Caco-2 (cell line): ENCODE data around the gene MZB1. TPM values are rescaled to one million over a fixed set of nuclear protein-coding genes. Genes with fewer than 3 reads are reported as not detected.

Experiments
- BruUV-seq: library from RNA; stranded (reverse); fragments of 400-500 nt; replicated peaks from 2 replicates; lab custom pipeline; 2021; lab: Mats Ljungman, UMichigan
- CTCF ChIA-PET: fragments of 300-600 bp; sonication (Branson Sonifier 250); formaldehyde crosslinking; loops from one replicate; lab custom pipeline; 2022; ENCODE audit warnings: antibody characterized with exemption; lab: Charles Lee
- POLR2A ChIA-PET: fragments of 300-600 bp; sonication (Branson Sonifier 250); formaldehyde crosslinking; loops from one replicate; lab custom pipeline; 2022; ENCODE audit warnings: antibody characterized with exemption; lab: Charles Lee
- DNase-seq, 2 experiments: peaks; one replicate each; pipeline versions ENCODE4 v3.0.0 to v3.0.0-alpha.2; 2020 to 2022
- H3K27me3 ChIP-seq: replicated peaks from 2 replicates; pipeline ENCODE4 v1.6.0; 2011; ENCODE audit warnings: low read length; ENCODE audit not compliant: control insufficient read depth, insufficient read depth
- H3K36me3 ChIP-seq: 2 replicates; pipeline ENCODE4 v1.5.1; 2011; ENCODE audit warnings: low read length; ENCODE audit not compliant: control insufficient read depth, insufficient read depth
- H3K4me1 ChIP-seq: fragments of 250-450 bp; sonication (Bioruptor Pico); 2 replicates; pipeline ENCODE4 v1.5.1; 2020; ENCODE audit warnings: mild to moderate bottlenecking
- H3K4me3 ChIP-seq: 2 replicates; pipeline ENCODE4 v1.5.1; 2011; ENCODE audit warnings: low read depth, mild to moderate bottlenecking, control low read depth, low read length
- H3K9me3 ChIP-seq: fragments of 250-450 bp; sonication (Bioruptor Pico); 2 replicates; pipeline ENCODE4 v1.5.1; 2020; ENCODE audit warnings: mild to moderate bottlenecking, moderate library complexity
- H3K27ac Mint-ChIP-seq: one replicate; pipeline ENCODE4 v1.8.0; 2022; ENCODE audit warnings: mixed read lengths; ENCODE audit not compliant: unreplicated experiment
- H3K27me3 Mint-ChIP-seq: one replicate; pipeline ENCODE4 v1.8.0; 2022; ENCODE audit warnings: mixed read lengths; ENCODE audit not compliant: insufficient read depth, unreplicated experiment
- H3K36me3 Mint-ChIP-seq: one replicate; pipeline ENCODE4 v1.8.0; 2022; ENCODE audit warnings: mild to moderate bottlenecking, mixed read lengths; ENCODE audit not compliant: insufficient read depth, unreplicated experiment
- H3K4me1 Mint-ChIP-seq: one replicate; pipeline ENCODE4 v1.8.0; 2022; ENCODE audit warnings: low read depth, mixed read lengths; ENCODE audit not compliant: unreplicated experiment
- H3K4me3 Mint-ChIP-seq: one replicate; pipeline ENCODE4 v1.8.0; 2022; ENCODE audit warnings: mild to moderate bottlenecking, moderate library complexity, mixed read lengths; ENCODE audit not compliant: unreplicated experiment
- H3K9me3 Mint-ChIP-seq: one replicate; pipeline ENCODE4 v1.8.0; 2022; ENCODE audit warnings: mixed read lengths; ENCODE audit not compliant: unreplicated experiment
- intact Hi-C: fragments of 100-400 bp; cut with micrococcal nuclease; formaldehyde crosslinking; loops from one replicate; pipeline ENCODE4 v1.10.0; 2022; ENCODE audit not compliant: unreplicated experiment
- total RNA-seq: library from RNA; stranded (reverse); gene quantifications from 2 replicates; pipeline ENCODE4 v1.2.3, GENCODE V29; 2022
- TF ChIP-seq, protein P1 (sequence below), 2 experiments: fragments of 200-600 bp in 1 of 2; IDR thresholded peaks; 1 replicate in 1 of 2; 2 replicates in 1 of 2; pipeline versions ENCODE4 v1.5.1 to v1.8.0; 2011 to 2022; ENCODE audit warnings: antibody characterized with exemption in 1 of 2, control low read depth in 1 of 2, inconsistent platforms in 1 of 2, low read depth in 1 of 2, low read length in 1 of 2, mild to moderate bottlenecking in 1 of 2, moderate library complexity in 1 of 2; ENCODE audit not compliant: insufficient read depth in 1 of 2, severe bottlenecking in 1 of 2, unreplicated experiment in 1 of 2

Gene MZB1
- total RNA-seq, 1 experiment from 2014 or later: not detected

DNA sequence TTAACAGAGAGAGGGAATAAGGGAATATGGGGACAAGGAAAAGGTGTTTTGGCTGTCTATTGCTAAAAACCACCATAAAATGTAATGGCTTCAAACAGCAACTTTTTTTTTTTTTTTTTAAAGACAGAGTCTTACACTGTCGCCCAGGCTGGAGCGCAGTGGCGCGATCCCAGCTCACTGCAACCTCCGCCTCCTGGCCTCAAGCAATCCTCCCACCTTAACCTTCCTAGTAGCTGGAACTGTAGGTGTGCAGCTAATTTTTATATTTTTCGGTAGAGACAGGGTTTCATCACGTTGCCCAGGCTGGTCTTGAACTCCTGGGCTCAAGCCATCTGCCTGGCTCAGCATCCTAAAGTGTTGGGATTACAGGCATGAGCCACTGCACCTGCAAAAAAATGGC lies 18.5 kb upstream of the MZB1 start:
- DNase-seq: no peak
- Mint-ChIP-seq H3K36me3 (peaks cover 8% of the 10 kb centered on the region), H3K4me3 (no peak overlapping the region), H3K9me3 (no peaks in the 10 kb centered on the region), H3K4me1 (peaks cover 7% of the 10 kb centered on the region), H3K27me3 (no peaks in the 10 kb centered on the region), H3K27ac (no peak overlapping the region)
- Histone ChIP-seq H3K27me3 (no peaks in the 10 kb centered on the region), H3K4me1 (0 out of 2 replicates have a peak, but pooled peaks cover 4% of the 10 kb centered on the region), H3K9me3 (no peaks in the 10 kb centered on the region), H3K4me3 (no peak overlapping the region), H3K36me3 (no peaks in the 10 kb centered on the region)
- POLR2A ChIA-PET: no interaction called here
- intact Hi-C loops: no loop called here
- no TSS peak for BruUV-seq
- CTCF ChIA-PET: no interaction called here
- TF ChIP-seq, protein P1, sequence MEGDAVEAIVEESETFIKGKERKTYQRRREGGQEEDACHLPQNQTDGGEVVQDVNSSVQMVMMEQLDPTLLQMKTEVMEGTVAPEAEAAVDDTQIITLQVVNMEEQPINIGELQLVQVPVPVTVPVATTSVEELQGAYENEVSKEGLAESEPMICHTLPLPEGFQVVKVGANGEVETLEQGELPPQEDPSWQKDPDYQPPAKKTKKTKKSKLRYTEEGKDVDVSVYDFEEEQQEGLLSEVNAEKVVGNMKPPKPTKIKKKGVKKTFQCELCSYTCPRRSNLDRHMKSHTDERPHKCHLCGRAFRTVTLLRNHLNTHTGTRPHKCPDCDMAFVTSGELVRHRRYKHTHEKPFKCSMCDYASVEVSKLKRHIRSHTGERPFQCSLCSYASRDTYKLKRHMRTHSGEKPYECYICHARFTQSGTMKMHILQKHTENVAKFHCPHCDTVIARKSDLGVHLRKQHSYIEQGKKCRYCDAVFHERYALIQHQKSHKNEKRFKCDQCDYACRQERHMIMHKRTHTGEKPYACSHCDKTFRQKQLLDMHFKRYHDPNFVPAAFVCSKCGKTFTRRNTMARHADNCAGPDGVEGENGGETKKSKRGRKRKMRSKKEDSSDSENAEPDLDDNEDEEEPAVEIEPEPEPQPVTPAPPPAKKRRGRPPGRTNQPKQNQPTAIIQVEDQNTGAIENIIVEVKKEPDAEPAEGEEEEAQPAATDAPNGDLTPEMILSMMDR (IDR thresholded peaks at IDR 0.05; ENCODE audit: insufficient read depth in 1 of 2, low read depth in 1 of 2, low read length in 1 of 2, severe bottlenecking in 1 of 2, unreplicated experiment in 1 of 2): no peak

DNA sequence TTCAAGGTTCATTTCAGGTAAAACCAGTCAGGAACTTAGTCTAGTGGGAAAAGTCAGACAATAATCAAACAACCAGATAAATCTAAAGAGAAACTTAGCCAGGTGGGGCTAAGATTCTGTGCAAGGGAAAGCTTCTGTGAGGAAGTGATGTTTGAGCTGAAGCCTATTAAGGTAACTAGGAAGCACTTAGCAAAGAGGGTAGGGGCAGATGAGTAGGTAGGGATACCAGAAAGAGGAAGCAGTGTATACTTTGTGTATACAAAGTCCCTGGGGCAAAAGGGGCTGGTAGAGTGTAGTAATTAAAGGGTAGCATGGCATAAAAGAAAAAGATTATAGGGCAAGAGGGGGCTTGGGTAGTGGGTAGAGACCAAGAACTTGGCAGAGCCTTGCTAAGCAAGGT lies 17.8 kb upstream of the MZB1 start:
- peaks cover 13% of the 10 kb centered on the region for H3K36me3 Mint-ChIP-seq
- CTCF ChIA-PET: no interaction called here
- Histone ChIP-seq H3K9me3 (no peaks in the 10 kb centered on the region), H3K4me3 (no peak overlapping the region), H3K27me3 (no peaks in the 10 kb centered on the region), H3K4me1 (0 out of 2 replicates have a peak, but pooled peaks cover 4% of the 10 kb centered on the region), H3K36me3 (no peaks in the 10 kb centered on the region)
- no TSS peak for BruUV-seq
- no peaks in the 10 kb centered on the region for H3K9me3 Mint-ChIP-seq
- POLR2A ChIA-PET: no interaction called here
- no peak for DNase-seq
- intact Hi-C loops: no loop called here
- H3K4me3 Mint-ChIP-seq: no peak overlapping the region
- no peak overlapping the region for H3K27ac Mint-ChIP-seq
- H3K4me1 Mint-ChIP-seq: peaks cover 11% of the 10 kb centered on the region
- TF ChIP-seq, protein P1 (IDR thresholded peaks at IDR 0.05; ENCODE audit: insufficient read depth in 1 of 2, low read depth in 1 of 2, low read length in 1 of 2, severe bottlenecking in 1 of 2, unreplicated experiment in 1 of 2): no peak
- no peaks in the 10 kb centered on the region for H3K27me3 Mint-ChIP-seq

DNA sequence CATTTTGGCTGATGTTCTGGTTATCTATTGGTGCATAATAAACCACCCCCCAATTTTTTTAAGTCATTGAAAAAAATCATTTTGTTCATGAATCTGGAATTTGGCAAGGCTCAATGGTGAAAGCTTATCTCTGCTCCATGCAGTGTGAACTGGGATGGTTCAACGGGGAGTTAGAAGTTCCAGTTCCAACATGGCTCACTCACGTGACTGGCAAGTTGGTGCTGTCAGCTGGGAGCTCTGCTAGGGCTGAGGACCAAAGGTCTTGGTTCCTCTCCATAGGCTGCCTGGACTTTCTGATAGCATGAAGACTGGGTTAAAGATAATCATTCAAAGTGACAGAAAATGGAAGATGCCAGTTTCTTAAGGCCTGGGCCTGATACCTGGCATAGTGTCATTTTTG lies 17.2 kb upstream of the MZB1 start:
- Mint-ChIP-seq H3K9me3 (no peaks in the 10 kb centered on the region), H3K4me1 (peaks cover 13% of the 10 kb centered on the region), H3K27me3 (no peaks in the 10 kb centered on the region), H3K4me3 (no peak overlapping the region), H3K36me3 (peaks cover 13% of the 10 kb centered on the region), H3K27ac (no peak overlapping the region)
- intact Hi-C loops: no loop called here
- Histone ChIP-seq H3K36me3 (no peaks in the 10 kb centered on the region), H3K9me3 (no peaks in the 10 kb centered on the region), H3K4me1 (0 out of 2 replicates have a peak, but pooled peaks cover 4% of the 10 kb centered on the region), H3K27me3 (no peaks in the 10 kb centered on the region), H3K4me3 (no peak overlapping the region)
- POLR2A ChIA-PET: interaction anchor here (0.5 to 0.6 kb wide), 3 partner anchors 33 to 304 kb away, joined by 3 to 4 read pairs (median 3); partner anchors contain the start of gene MATR3
- CTCF ChIA-PET: no interaction called here
- TF ChIP-seq, protein P1 (IDR thresholded peaks at IDR 0.05; ENCODE audit: insufficient read depth in 1 of 2, low read depth in 1 of 2, low read length in 1 of 2, severe bottlenecking in 1 of 2, unreplicated experiment in 1 of 2): no peak
- DNase-seq: no peak
- BruUV-seq: no TSS peak
